Measurements from ENCODE around the gene SNAP25. TPM values are rescaled to one million over a fixed set of nuclear protein-coding genes. Genes with fewer than 3 reads are reported as not detected.

SNAP25 gene
- total RNA-seq, 4 donors from 2014 or later: 0.52 TPM; not detected in 3

DNA sequence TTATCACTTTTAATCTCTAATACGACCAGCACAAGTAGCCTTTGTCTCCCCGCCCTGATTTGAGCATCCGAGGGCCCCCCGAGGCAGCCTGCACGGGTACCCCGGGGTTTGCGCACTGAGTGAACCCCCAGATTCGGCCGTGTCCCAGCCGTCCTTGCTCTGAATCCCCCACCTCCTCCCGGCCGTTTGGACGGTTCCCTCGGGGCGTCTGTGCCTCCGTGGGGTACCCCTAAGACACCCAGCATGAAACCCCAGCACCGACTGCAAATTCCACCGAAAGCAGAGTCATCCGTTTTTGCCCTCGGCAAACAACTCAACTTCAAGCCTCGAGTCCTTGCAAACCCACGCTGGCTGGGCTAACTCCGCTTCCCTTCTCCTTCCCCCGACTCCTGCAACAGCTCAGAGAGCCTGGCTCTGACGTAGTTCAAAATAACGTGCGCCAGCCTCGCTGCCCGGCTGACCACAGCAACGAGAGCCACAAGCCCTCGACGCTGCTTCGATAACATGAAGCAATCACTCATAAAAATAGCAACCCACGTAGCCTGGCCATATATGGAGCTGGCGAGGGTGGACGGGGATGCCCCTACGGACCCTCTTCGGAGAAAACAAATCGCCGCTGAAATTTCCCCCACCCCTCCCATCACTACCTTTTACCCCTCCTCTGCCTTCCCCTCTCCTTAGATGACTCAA lies 764 bp upstream of the SNAP25 start:
- WGBS: 3% methylated on average over 20 of the region's 40 CpGs
- Histone ChIP-seq H3K9me3 (no peaks in the 10 kb centered on the region), H3K4me3 (peak overlapping the region; percentile 34), H3K36me3 (no peaks in the 10 kb centered on the region), H3K27ac (peak overlapping the region; percentile 50), H3K4me1 (peaks cover 22% of the 10 kb centered on the region), H3K27me3 (peaks cover 38% of the 10 kb centered on the region)
- DNase-seq (ENCODE audit: low spot score in 2 of 2): no peak
- TF ChIP-seq EP300 (IDR thresholded peaks at IDR 0.05) (no peak), POLR2AphosphoS5 (IDR thresholded peaks at IDR 0.05) (no peak), POLR2A (IDR thresholded peaks at IDR 0.05) (no peak)
- TF ChIP-seq, protein P1, sequence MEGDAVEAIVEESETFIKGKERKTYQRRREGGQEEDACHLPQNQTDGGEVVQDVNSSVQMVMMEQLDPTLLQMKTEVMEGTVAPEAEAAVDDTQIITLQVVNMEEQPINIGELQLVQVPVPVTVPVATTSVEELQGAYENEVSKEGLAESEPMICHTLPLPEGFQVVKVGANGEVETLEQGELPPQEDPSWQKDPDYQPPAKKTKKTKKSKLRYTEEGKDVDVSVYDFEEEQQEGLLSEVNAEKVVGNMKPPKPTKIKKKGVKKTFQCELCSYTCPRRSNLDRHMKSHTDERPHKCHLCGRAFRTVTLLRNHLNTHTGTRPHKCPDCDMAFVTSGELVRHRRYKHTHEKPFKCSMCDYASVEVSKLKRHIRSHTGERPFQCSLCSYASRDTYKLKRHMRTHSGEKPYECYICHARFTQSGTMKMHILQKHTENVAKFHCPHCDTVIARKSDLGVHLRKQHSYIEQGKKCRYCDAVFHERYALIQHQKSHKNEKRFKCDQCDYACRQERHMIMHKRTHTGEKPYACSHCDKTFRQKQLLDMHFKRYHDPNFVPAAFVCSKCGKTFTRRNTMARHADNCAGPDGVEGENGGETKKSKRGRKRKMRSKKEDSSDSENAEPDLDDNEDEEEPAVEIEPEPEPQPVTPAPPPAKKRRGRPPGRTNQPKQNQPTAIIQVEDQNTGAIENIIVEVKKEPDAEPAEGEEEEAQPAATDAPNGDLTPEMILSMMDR (IDR thresholded peaks at IDR 0.05): no peak

- no peaks in the 10 kb centered on the region for H3K9me3 ChIP-seq
- peaks cover 22% of the 10 kb centered on the region for H3K4me1 ChIP-seq
- TF ChIP-seq POLR2AphosphoS5 (IDR thresholded peaks at IDR 0.05) (peak in 1 of 3 donors; percentile 55), POLR2A (IDR thresholded peaks at IDR 0.05) (no peak)
- 3% methylated on average over 13 of the region's 32 CpGs for WGBS
- peak in 1 of 2 donors; percentile 65 for DNase-seq (ENCODE audit: low spot score in 2 of 2)
- H3K27ac ChIP-seq: no peak overlapping the region
- no peaks in the 10 kb centered on the region for H3K36me3 ChIP-seq
- peak overlapping the region; percentile 34 for H3K4me3 ChIP-seq
- H3K27me3 ChIP-seq: peaks cover 36% of the 10 kb centered on the region
Measured at GRCh38 chr20:10219452-10219791, 792 bp downstream of the SNAP25 start.

- Histone ChIP-seq H3K27ac (no peak overlapping the region), H3K9me3 (no peaks in the 10 kb centered on the region), H3K4me3 (no peak overlapping the region), H3K36me3 (no peaks in the 10 kb centered on the region), H3K4me1 (peaks cover 22% of the 10 kb centered on the region), H3K27me3 (peaks cover 36% of the 10 kb centered on the region)
- TF ChIP-seq EP300 (IDR thresholded peaks at IDR 0.05): no peak
- TF ChIP-seq POLR2A (IDR thresholded peaks at IDR 0.05): no peak
- TF ChIP-seq, protein P1 (IDR thresholded peaks at IDR 0.05): no peak
- no peak for TF ChIP-seq POLR2AphosphoS5 (IDR thresholded peaks at IDR 0.05)
- 87% methylated on average over 4 of the region's 4 CpGs for WGBS
- DNase-seq (ENCODE audit: low spot score in 2 of 2): no peak
Measured at GRCh38 chr20:10219993-10220750, 1.5 kb downstream of the SNAP25 start.

- 88% methylated on average over 6 of the region's 6 CpGs for WGBS
- no peaks in the 10 kb centered on the region for H3K36me3 ChIP-seq
- peaks cover 22% of the 10 kb centered on the region for H3K4me1 ChIP-seq
- no peak for TF ChIP-seq POLR2AphosphoS5 (IDR thresholded peaks at IDR 0.05)
- no peak for TF ChIP-seq EP300 (IDR thresholded peaks at IDR 0.05)
- no peak for TF ChIP-seq POLR2A (IDR thresholded peaks at IDR 0.05)
- TF ChIP-seq, protein P1 (IDR thresholded peaks at IDR 0.05): no peak
- H3K9me3 ChIP-seq: no peaks in the 10 kb centered on the region
- no peak overlapping the region for H3K4me3 ChIP-seq
- no peak overlapping the region for H3K27ac ChIP-seq
- no peak for DNase-seq (ENCODE audit: low spot score in 2 of 2)
- H3K27me3 ChIP-seq: peaks cover 31% of the 10 kb centered on the region
Measured at GRCh38 chr20:10221021-10221420, 2.4 kb downstream of the SNAP25 start.

GRCh38 chr20:10225439-10226060 lies 6.9 kb downstream of the SNAP25 start:
- H3K9me3 ChIP-seq: no peaks in the 10 kb centered on the region
- TF ChIP-seq, protein P1 (IDR thresholded peaks at IDR 0.05): no peak
- no peak overlapping the region for H3K27ac ChIP-seq
- WGBS: 79% methylated on average over 1 of the region's 1 CpG
- DNase-seq (ENCODE audit: low spot score in 2 of 2): no peak
- no peaks in the 10 kb centered on the region for H3K4me1 ChIP-seq
- H3K27me3 ChIP-seq: no peaks in the 10 kb centered on the region
- no peaks in the 10 kb centered on the region for H3K36me3 ChIP-seq
- no peak overlapping the region for H3K4me3 ChIP-seq

Measured in suprapubic skin (tissue), 4 donors.